Aorta (tissue), 5 donors: Measurements from ENCODE around the gene BRD3. TPM values are rescaled to one million over a fixed set of nuclear protein-coding genes. Genes with fewer than 3 reads are reported as not detected.

Source experiments
- ATAC-seq: fragments of 200-7000 bp; cut with Tn5 transposase; one replicate; pipeline ENCODE4 v1.9.1; 2022; ENCODE audit warnings: moderate library complexity; ENCODE audit not compliant: low FRiP score
- DNase-seq, 2 donors: peaks; one replicate each; pipeline ENCODE4 v3.0.0-alpha.2; 2020
- H3K27ac ChIP-seq, 2 donors: one replicate each; pipeline ENCODE4 v1.5.1; 2013; ENCODE audit warnings: low read length in 2 of 2, mild to moderate bottlenecking in 2 of 2, moderate library complexity in 2 of 2, control low read depth in 1 of 2, inconsistent platforms in 1 of 2, low read depth in 1 of 2
- H3K27me3 ChIP-seq, 2 donors: one replicate each; pipeline ENCODE4 v1.6.1; 2013; ENCODE audit warnings: control low read depth in 1 of 2, low read length in 1 of 2, mild to moderate bottlenecking in 1 of 2, moderate library complexity in 1 of 2; ENCODE audit not compliant: insufficient read depth in 2 of 2, control insufficient read depth in 1 of 2
- H3K36me3 ChIP-seq, 2 donors: one replicate each; pipeline ENCODE4 v1.6.1; 2013; ENCODE audit warnings: control low read depth in 1 of 2, low read length in 1 of 2, mild to moderate bottlenecking in 1 of 2; ENCODE audit not compliant: insufficient read depth in 2 of 2, control insufficient read depth in 1 of 2
- H3K4me1 ChIP-seq, 2 donors: one replicate each; pipeline ENCODE4 v1.6.1; 2013; ENCODE audit warnings: low read length in 2 of 2, control low read depth in 1 of 2, mild to moderate bottlenecking in 1 of 2, moderate library complexity in 1 of 2; ENCODE audit not compliant: insufficient read depth in 2 of 2, control insufficient read depth in 1 of 2
- H3K4me3 ChIP-seq, 2 donors: one replicate each; pipeline ENCODE4 v1.5.1; 2013; ENCODE audit warnings: low read length in 2 of 2, control low read depth in 1 of 2, mild to moderate bottlenecking in 1 of 2
- H3K9me3 ChIP-seq: one replicate; pipeline ENCODE4 v1.6.1; 2013; ENCODE audit warnings: mild to moderate bottlenecking, low read length; ENCODE audit not compliant: control insufficient read depth
- WGBS, 2 donors: extraction: QIAGEN DNeasy Blood & Tissue Kit; methylation state at CpG; one replicate each; pipeline ENCODE4 v1.1.7; 2013; 5-methylcytosine and 5-hydroxymethylcytosine counted together
- intact Hi-C, 2 donors: fragments of 100-400 bp; cut with DNase I; formaldehyde crosslinking; loops; one replicate each; pipeline versions ENCODE4 v1.14.2 to v1.15.0; 2022
- polyA plus RNA-seq, 2 donors: library from polyadenylated mRNA; stranded (reverse); fragments of 200-250 nt; gene quantifications; one replicate each; pipeline ENCODE4 v1.2.3, GENCODE V29; 2013
- total RNA-seq, 2 donors: library from RNA; stranded (reverse); fragmentation: NEBNext Ultra II Directional; extraction: Animal tissue kit (Norgen Biotek cat#: 25700); gene quantifications; one replicate each; pipeline ENCODE4 v1.2.1, GENCODE V29; 2021
- donor health status: healthy with polysubstance abuse.
- donor health status: Bipolar disorder and iron deficiency.
- donor health status: DM: no; HTN: no; CAD: no.
- donor health status: DM: no; HTN: no; CAD: no.
- donor health status: DM: yes; HTN: yes; CAD: no.

Gene BRD3
- total and polyA plus RNA-seq, 4 donors: 6.6 to 38.0 (median 19.5) TPM

DNA sequence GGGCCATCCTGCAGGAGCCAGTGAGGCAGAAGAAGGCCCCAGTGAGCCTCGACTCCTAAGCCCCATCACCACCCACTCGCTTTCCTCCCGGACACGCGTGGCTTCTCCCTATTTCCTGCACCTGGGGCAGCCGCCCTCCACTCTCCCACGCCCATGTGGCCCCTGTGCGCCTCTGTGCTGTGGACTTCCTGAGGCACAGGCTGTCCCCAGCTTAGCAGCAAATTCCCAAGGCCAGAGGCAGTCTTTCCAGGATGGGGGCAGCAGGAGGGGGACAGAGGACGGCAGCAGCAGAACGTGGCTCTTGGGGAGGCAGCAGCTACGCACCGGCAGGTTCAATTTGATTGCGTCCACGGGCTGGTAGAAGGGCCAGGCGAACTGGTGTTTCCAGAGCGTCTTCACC, 14.9 kb downstream of the BRD3 start:
- DNase-seq: peak; percentile 25 to 61
- no peaks in the 10 kb centered on the region for H3K36me3 ChIP-seq
- WGBS, 2 donors: 94 to 96% methylated on average over 16 of the region's 16 CpGs

GRCh38 chr9:134052491-134052890, 15.3 kb downstream of the BRD3 start:
- H3K27me3 ChIP-seq: no peaks in the 10 kb centered on the region
- WGBS, 2 donors: 91 to 97% methylated on average over 3 of the region's 3 CpGs
- no peaks in the 10 kb centered on the region for H3K4me1 ChIP-seq
- DNase-seq (peak; percentile 11 to 30), ATAC-seq (no peak)
- no peaks in the 10 kb centered on the region for H3K36me3 ChIP-seq
- H3K4me3 ChIP-seq: no peak overlapping the region
- H3K9me3 ChIP-seq: no peaks in the 10 kb centered on the region
- intact Hi-C loops: no loop called here
- no peak overlapping the region for H3K27ac ChIP-seq

More for the DNA sequence above, 14.9 kb downstream of the BRD3 start:
- no peaks in the 10 kb centered on the region for H3K4me1 ChIP-seq
- no peaks in the 10 kb centered on the region for H3K27me3 ChIP-seq
- intact Hi-C loops: no loop called here
- no peak overlapping the region for H3K27ac ChIP-seq
- H3K9me3 ChIP-seq: no peaks in the 10 kb centered on the region
- ATAC-seq: no peak
- H3K4me3 ChIP-seq: no peak overlapping the region

- Histone ChIP-seq H3K4me3 (no peak overlapping the region), H3K36me3 (no peaks in the 10 kb centered on the region), H3K4me1 (no peaks in the 10 kb centered on the region), H3K27me3 (no peaks in the 10 kb centered on the region), H3K9me3 (no peaks in the 10 kb centered on the region), H3K27ac (no peak overlapping the region)
- peak; percentile 38 to 39 for DNase-seq
- intact Hi-C loops: no loop called here
- ATAC-seq: no peak
- 90 to 95% methylated on average over 16 of the region's 16 CpGs for WGBS, 2 donors
Measured at GRCh38 chr9:134051319-134051718, 16.5 kb downstream of the BRD3 start.

DNA sequence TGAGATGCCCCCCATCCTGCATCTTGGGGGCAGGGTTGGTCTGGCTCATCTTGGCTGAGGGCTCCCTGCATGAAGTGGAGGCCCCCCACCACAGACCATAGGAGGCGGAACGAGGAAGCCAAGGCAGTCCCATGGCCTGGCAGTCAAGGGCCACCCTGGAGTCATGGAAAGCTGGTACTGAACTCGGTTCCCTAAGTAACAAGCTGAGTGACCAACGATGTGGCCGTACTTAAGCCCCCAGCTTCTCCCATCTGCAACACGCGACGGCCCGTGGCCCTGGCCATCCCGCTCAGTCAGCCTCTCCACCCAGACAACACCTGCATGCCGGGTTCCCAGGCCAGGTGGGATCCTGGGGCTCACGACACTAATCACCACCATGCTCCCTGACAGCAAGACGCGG, 17.1 kb downstream of the BRD3 start:
- no peaks in the 10 kb centered on the region for H3K9me3 ChIP-seq
- H3K27ac ChIP-seq: no peak overlapping the region
- no peaks in the 10 kb centered on the region for H3K36me3 ChIP-seq
- no peak overlapping the region for H3K4me3 ChIP-seq
- intact Hi-C loops: no loop called here
- H3K4me1 ChIP-seq: no peaks in the 10 kb centered on the region
- 90 to 91% methylated on average over 14 of the region's 14 CpGs for WGBS, 2 donors
- ATAC-seq (no peak), DNase-seq (peak in 1 of 2 donors; percentile 33)
- no peaks in the 10 kb centered on the region for H3K27me3 ChIP-seq

DNA sequence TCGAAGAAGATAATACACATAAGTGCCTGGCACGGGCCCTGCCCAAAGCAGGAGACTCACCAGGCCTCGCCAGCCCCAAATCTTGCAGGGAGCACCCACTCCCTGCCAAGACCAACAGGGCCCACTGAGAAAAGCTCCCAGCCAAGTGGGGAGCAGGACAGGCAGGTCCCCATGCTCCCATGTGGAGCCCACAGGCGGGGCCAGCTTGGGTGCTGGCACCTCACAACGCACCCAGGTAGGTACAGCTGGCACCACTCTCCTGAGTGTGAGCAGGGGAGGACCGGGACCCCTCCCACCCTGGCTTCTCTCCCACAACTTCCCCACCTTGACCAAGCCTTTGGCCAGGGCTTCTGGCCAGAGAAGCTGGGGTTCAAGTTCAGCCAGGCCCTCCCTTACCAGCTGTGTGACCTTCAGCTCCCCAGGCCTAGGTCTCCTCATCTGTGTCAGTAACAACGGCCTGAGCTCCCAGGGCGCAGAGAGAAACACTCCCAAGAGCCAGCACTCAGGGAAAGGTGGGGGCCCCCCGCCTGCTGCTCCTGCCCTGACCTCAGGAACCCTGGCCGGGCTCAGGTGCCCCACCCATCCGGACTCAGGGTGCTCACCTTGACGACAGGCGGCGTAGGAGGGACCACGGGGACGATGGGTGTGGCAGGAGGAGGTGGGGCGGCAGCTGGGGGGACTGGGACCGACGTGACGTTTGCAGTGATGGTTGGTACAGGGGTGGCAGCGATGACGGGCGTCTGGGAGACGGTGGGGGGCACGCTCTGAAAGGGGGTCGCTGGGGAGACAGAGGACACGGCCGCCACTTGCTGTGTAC, 17.8 kb downstream of the BRD3 start:
- H3K27ac ChIP-seq: no peak overlapping the region
- no peaks in the 10 kb centered on the region for H3K27me3 ChIP-seq
- H3K36me3 ChIP-seq: no peaks in the 10 kb centered on the region
- ATAC-seq (no peak), DNase-seq (peak in 1 of 2 donors; percentile 67)
- H3K9me3 ChIP-seq: no peaks in the 10 kb centered on the region
- no peak overlapping the region for H3K4me3 ChIP-seq
- no peaks in the 10 kb centered on the region for H3K4me1 ChIP-seq
- intact Hi-C loops: no loop called here
- 90 to 92% methylated on average over 28 of the region's 28 CpGs for WGBS, 2 donors

GRCh38 chr9:134049236-134049635, 18.6 kb downstream of the BRD3 start:
- no peaks in the 10 kb centered on the region for H3K36me3 ChIP-seq
- DNase-seq (no peak), ATAC-seq (peak; percentile 31)
- H3K27me3 ChIP-seq: no peaks in the 10 kb centered on the region
- no peak overlapping the region for H3K27ac ChIP-seq
- H3K4me3 ChIP-seq: no peak overlapping the region
- no peaks in the 10 kb centered on the region for H3K9me3 ChIP-seq
- intact Hi-C loops: no loop called here
- 11 to 14% methylated on average over 20 of the region's 20 CpGs for WGBS, 2 donors
- H3K4me1 ChIP-seq: no peaks in the 10 kb centered on the region

- Histone ChIP-seq H3K9me3 (no peaks in the 10 kb centered on the region), H3K27ac (no peak overlapping the region), H3K4me1 (no peaks in the 10 kb centered on the region), H3K27me3 (no peaks in the 10 kb centered on the region), H3K36me3 (no peaks in the 10 kb centered on the region), H3K4me3 (no peak overlapping the region)
- DNase-seq (no peak), ATAC-seq (no peak)
- intact Hi-C loops: no loop called here
- 91 to 92% methylated on average over 12 of the region's 12 CpGs for WGBS, 2 donors
Measured at GRCh38 chr9:134048582-134048968, 19.3 kb downstream of the BRD3 start.

DNA sequence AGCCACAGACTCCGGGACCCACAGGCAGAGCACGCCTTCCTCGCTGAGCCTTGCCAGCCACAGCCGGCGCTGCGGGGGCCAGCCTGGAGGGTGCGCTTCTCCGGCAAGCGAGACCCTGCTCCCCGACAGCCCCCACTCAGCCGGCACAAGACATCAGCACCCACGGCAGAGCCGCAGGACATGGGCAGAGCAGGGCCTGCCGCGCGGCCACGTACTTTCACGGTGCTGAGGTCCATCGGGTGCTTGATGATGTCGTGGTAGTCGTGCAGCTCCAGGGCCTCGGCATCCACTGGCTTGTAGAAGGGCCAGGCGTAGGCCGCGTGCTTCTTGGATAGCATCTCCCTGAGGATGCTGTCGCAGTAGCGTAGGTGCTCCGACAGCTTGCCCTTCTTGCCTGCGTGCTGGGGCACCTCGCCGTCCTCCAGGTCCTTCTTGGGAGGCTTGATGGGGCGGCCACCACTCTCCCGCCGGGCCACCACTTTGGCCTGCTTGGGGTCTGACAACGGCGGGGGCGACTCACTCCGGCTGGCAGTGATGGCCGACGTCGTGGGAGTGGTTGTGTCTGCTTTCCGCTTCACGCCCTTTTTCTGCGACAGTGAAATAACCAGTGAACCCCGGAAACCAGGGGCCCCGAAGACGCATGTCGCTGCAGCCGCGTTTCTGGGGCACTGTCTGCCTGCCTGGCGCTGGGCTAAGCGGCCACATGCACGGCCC, 19.8 kb downstream of the BRD3 start:
- Histone ChIP-seq H3K36me3 (no peaks in the 10 kb centered on the region), H3K4me1 (no peaks in the 10 kb centered on the region), H3K9me3 (no peaks in the 10 kb centered on the region), H3K4me3 (no peak overlapping the region), H3K27me3 (no peaks in the 10 kb centered on the region), H3K27ac (no peak overlapping the region)
- intact Hi-C loops: no loop called here
- 96% methylated on average over 53 of the region's 53 CpGs for WGBS, 2 donors
- ATAC-seq: no peak
- DNase-seq: no peak
